NK-92 (cell line): ENCODE measurements around the gene RTKN.

Source experiments
- DNase-seq: peaks from one replicate; lab custom pipeline; 2025; ENCODE audit not compliant: unreplicated experiment; lab: John Stamatoyannopoulos, UW

The RTKN gene

GRCh38 chr2:74381751-74382150, 60.0 kb downstream of the RTKN start:
- DNase-seq, result no peak

GRCh38 chr2:74379851-74380789, 61.6 kb downstream of the RTKN start, which contains the start of gene DCTN1:
Gene DCTN1 (minus strand): TSS chr2:74380311. CDS start chr2:74380037, 274 bp downstream.
- DNase-seq, result no peak

- DNase-seq, result no peak
Observed at GRCh38 chr2:74378007-74378406, 63.7 kb downstream of the RTKN start.

DNA sequence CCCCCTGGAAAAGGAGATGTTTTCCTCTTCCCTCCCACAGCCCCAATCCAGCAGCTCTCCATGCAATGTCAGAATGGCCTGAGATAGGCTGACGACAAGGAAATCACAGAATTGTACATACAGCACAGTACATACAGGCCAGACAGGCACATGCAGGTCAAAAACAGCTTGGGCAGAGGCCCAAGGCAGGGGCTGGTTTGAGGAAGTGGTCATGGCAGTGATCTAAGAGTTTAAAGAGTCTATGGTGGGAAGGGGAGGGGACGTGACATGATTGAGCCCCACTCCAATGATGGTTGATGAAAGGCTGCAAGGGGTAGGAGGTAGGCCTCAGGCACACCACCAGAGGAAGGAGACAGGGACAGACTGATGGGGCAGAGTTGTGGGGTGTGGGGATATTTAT, 65.9 kb downstream of the RTKN start:
- DNase-seq, result no peak
